Central memory CD8-positive, alpha-beta T cell (primary cell): ENCODE data around the gene FOXK2.
"Not testable (repeated sequence)": the region's sequence is repeated elsewhere in the genome, so short reads cannot be mapped to it uniquely, and the experiment has no call there.

Experiments
- ATAC-seq: fragments of 150-1000 bp; cut with Tn5 transposase; replicated peaks from 2 replicates; pipeline ENCODE4 v1.10.0; 2022; ENCODE audit warnings: mild to moderate bottlenecking, moderate FRiP score, moderate number of reproducible peaks; ENCODE audit not compliant: poor library complexity, severe bottlenecking; ENCODE audit errors: extremely low read depth
- DNase-seq, 2 donors: peaks; one replicate each; pipeline ENCODE4 v3.0.0; 2021; ENCODE audit warnings: low spot score in 2 of 2
- H3K27ac Mint-ChIP-seq: one replicate; pipeline ENCODE4 v1.8.0; 2022; ENCODE audit warnings: low read depth, mild to moderate bottlenecking, moderate library complexity, mixed read lengths
- H3K27me3 Mint-ChIP-seq: one replicate; pipeline ENCODE4 v1.8.0; 2022; ENCODE audit warnings: mixed read lengths
- H3K36me3 Mint-ChIP-seq: one replicate; pipeline ENCODE4 v1.8.0; 2022; ENCODE audit warnings: mild to moderate bottlenecking, moderate library complexity, mixed read lengths; ENCODE audit not compliant: insufficient read depth
- H3K4me1 Mint-ChIP-seq: one replicate; pipeline ENCODE4 v1.8.0; 2022; ENCODE audit warnings: mixed read lengths
- H3K4me3 Mint-ChIP-seq: one replicate; pipeline ENCODE4 v1.8.0; 2022; ENCODE audit warnings: mild to moderate bottlenecking, moderate library complexity, mixed read lengths
- H3K9me3 Mint-ChIP-seq: one replicate; pipeline ENCODE4 v1.8.0; 2022; ENCODE audit warnings: mixed read lengths

The FOXK2 gene

DNA sequence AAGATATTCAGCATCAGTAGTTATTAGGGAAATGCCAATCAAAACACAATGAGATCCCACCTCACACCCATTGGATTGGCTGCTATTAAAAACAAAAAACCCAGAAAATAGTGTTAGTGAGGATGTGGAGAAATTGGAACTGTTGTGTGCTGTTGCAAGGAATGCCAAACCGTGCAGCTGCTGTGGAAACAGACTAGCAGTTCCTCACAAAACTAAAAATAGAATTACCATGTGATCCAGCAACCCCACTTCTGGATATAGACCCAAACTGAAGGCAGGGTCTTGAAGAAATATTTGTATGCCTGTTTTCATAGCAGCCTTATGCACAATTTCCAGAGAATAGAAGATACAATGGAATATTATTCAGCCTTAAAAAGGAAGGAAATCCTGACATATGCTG lies 46.0 kb downstream of the FOXK2 start:
- no peak overlapping the region for H3K4me3 Mint-ChIP-seq
- no peak for DNase-seq
- H3K4me1 Mint-ChIP-seq, result peaks cover 10% of the 10 kb centered on the region
- no peak for ATAC-seq
- no peaks in the 10 kb centered on the region for H3K27me3 Mint-ChIP-seq
- no peaks in the 10 kb centered on the region for H3K9me3 Mint-ChIP-seq
- no peak overlapping the region for H3K27ac Mint-ChIP-seq
- peaks cover 19% of the 10 kb centered on the region for H3K36me3 Mint-ChIP-seq

DNA sequence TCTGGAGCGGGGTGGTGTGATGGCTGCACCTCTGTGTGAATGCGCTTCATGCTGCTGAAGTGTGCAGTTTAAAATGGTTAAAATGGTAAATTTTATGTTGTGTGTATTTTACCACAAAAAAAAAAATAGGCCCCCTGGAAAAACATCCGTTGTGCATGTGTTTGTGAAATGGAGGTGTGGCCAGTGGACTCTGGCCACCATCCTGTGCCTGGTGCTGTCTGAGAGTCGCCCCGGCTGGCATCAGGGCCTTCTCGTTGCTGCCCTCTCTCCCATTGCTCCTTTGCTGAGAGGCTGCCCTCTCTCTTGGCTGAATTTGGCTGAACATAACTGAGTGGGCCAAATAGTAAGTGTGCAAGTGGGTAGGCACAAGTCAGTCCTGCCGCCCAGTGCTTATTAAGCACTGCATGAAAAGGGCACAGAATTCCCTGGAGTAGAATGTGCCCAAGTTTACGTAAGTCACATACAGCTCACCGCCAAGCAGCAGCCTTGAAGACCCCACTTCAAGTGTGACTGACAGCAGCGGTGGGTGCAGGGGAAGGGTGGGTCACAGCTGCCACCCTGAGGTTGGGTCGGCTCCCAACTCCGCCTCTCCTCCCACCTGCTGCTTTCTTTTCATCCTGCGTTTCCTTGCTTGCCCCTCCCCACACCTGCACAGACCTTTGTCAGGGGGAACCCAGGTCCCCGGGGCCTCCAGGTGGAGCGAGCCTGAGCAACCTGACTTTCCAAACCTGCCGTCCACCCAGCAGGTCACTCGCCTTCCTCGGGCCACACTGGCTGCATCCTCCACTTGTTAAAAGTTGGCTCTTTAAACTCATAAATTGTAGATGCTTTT lies 46.8 kb downstream of the FOXK2 start:
- H3K4me3 Mint-ChIP-seq, result no peak overlapping the region
- ATAC-seq (no peak), DNase-seq (no peak)
- H3K9me3 Mint-ChIP-seq, result no peaks in the 10 kb centered on the region
- H3K27ac Mint-ChIP-seq, result no peak overlapping the region
- peaks cover 21% of the 10 kb centered on the region for H3K36me3 Mint-ChIP-seq
- H3K4me1 Mint-ChIP-seq, result peaks cover 2% of the 10 kb centered on the region
- no peaks in the 10 kb centered on the region for H3K27me3 Mint-ChIP-seq

DNA sequence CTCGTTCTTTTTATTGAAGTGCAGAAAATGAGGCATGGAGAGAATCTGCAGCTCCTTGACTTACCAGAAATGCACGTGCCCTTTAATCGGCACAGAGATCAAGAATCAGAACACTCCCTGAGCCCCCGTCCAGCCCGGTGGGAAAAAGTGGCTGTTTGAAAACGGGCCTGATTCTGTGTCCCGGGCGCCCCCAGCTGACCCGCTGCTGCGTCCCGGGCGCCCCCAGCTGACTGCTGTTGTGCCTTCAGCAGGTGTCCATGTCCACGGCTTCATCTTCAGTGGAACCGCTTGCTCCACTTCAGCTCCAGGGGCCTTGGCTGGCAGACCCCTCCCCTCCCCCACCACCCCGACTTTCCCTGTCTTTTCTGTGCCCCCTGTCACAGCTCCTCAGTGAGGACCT lies 47.8 kb downstream of the FOXK2 start:
- no peak overlapping the region for H3K4me3 Mint-ChIP-seq
- peaks cover 27% of the 10 kb centered on the region for H3K36me3 Mint-ChIP-seq
- no peaks in the 10 kb centered on the region for H3K4me1 Mint-ChIP-seq
- no peak for ATAC-seq
- H3K27me3 Mint-ChIP-seq, result no peaks in the 10 kb centered on the region
- no peaks in the 10 kb centered on the region for H3K9me3 Mint-ChIP-seq
- no peak overlapping the region for H3K27ac Mint-ChIP-seq
- DNase-seq, result no peak

DNA sequence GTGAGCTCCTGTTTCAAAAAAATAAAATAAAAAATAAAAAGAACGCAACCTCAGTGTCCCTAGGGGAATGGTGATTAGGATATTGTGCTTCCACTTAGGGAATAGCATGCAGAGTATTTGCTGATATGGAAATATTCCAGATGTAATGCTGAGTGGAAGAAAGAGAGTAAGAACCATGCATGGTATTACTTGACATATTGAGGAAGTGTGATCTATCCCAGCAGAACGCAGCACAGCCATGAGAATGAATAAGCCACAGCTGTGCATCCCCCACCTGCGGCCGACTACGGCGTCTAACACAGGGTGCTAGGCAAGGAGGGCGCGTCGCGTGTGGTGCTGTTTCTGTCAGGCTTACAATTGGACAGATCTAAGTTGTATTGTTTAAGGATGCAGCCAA lies 49.5 kb downstream of the FOXK2 start:
- Mint-ChIP-seq H3K27ac (no peak overlapping the region), H3K4me3 (no peak overlapping the region), H3K27me3 (no peaks in the 10 kb centered on the region), H3K36me3 (peaks cover 31% of the 10 kb centered on the region), H3K9me3 (no peaks in the 10 kb centered on the region), H3K4me1 (no peaks in the 10 kb centered on the region)
- no peak for ATAC-seq
- no peak for DNase-seq

DNA sequence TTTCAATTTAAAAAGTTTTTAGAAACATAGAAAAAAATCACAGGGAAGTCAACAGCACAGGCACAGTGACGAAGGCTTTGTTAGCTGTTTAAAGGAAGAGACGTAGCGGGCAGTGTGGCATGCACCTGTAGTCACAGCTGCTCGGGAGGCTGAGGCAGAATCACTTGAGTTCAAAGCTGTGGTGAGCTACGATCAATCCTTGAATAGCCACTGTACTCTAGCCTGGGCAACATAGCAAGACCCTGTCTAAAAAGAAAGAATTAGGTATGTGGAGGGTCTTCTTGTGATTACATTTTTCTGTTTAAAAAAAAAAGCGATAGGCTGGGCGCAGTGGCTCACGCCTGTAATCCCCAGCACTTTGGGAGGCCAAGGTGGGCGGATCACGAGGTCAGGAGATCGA lies 50.1 kb downstream of the FOXK2 start:
- DNase-seq (no peak), ATAC-seq (no peak)
- Mint-ChIP-seq H3K27me3 (no peaks in the 10 kb centered on the region), H3K36me3 (peaks cover 36% of the 10 kb centered on the region), H3K4me3 (no peak overlapping the region), H3K9me3 (no peaks in the 10 kb centered on the region), H3K27ac (no peak overlapping the region), H3K4me1 (no peaks in the 10 kb centered on the region)

DNA sequence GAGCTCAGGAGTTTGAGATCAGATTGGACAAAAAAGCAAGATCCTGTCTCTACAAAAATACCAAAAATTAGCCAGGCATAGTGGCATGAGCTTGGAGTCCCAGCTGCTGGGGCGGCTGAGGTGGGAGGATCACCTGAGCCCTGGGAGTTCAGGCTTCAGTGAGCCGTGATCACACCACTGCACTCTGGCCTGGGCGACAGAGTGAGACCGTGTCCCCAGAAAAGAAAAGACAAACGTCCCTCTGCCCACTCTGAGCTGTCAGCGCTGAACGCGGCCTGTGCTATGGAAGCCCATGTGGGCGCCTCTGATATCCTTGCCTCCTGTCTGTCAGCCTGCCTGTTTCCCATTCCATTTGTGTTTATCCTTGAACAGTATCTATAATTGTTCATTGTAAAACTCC lies 50.7 kb downstream of the FOXK2 start:
- H3K4me1 Mint-ChIP-seq, result no peaks in the 10 kb centered on the region
- H3K9me3 Mint-ChIP-seq, result no peaks in the 10 kb centered on the region
- H3K36me3 Mint-ChIP-seq, result peaks cover 40% of the 10 kb centered on the region
- ATAC-seq (no peak), DNase-seq (no peak)
- H3K27ac Mint-ChIP-seq, result no peak overlapping the region
- H3K4me3 Mint-ChIP-seq, result no peak overlapping the region
- no peaks in the 10 kb centered on the region for H3K27me3 Mint-ChIP-seq

DNA sequence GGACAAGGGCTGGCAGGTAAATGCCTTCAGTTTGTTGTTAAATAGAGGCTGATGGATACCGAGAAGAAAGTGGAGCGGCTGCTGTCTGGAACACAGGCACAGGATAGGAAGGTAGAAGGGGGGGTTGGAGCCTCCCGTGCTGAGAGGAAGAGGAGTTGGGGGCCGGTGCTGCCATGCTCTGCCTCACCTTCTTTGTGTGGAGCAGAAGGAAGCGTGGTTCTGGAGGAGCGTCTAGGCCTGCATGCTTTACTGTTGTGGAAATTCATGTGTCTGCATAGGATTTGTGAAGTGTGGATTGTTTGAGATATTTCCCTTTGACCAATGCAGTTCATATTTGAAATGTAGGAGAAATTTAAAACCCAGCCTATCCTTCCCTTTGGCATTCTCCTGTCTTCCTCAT lies 52.3 kb downstream of the FOXK2 start:
- no peak overlapping the region for H3K4me3 Mint-ChIP-seq
- no peaks in the 10 kb centered on the region for H3K4me1 Mint-ChIP-seq
- no peak overlapping the region for H3K27ac Mint-ChIP-seq
- no peaks in the 10 kb centered on the region for H3K9me3 Mint-ChIP-seq
- H3K36me3 Mint-ChIP-seq, result peaks cover 36% of the 10 kb centered on the region
- no peaks in the 10 kb centered on the region for H3K27me3 Mint-ChIP-seq
- ATAC-seq (no peak), DNase-seq (no peak)

DNA sequence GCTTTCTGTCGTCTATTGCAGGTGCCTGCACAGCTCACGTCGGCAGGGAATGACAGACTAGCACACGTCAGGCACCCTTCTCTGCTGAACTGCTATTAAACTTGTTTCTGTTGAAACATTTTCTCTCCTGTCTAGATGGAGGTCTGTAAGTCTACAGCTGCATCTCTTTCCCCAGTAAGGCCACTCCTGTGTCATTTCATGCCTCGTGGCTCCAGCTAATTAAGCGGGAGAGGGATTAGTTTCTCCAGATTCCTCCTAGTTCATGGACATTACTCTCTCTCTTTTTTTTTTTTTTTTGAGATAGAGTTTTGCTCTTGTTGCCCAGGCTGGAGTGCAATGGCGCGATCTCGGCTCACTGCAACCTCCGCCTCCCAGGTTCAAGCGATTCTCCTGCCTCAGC lies 54.5 kb downstream of the FOXK2 start:
- Mint-ChIP-seq H3K27ac (no peak overlapping the region), H3K27me3 (no peaks in the 10 kb centered on the region), H3K36me3 (peaks cover 39% of the 10 kb centered on the region), H3K4me3 (no peak overlapping the region), H3K4me1 (no peaks in the 10 kb centered on the region), H3K9me3 (no peaks in the 10 kb centered on the region)
- DNase-seq (no peak), ATAC-seq (no peak)

DNA sequence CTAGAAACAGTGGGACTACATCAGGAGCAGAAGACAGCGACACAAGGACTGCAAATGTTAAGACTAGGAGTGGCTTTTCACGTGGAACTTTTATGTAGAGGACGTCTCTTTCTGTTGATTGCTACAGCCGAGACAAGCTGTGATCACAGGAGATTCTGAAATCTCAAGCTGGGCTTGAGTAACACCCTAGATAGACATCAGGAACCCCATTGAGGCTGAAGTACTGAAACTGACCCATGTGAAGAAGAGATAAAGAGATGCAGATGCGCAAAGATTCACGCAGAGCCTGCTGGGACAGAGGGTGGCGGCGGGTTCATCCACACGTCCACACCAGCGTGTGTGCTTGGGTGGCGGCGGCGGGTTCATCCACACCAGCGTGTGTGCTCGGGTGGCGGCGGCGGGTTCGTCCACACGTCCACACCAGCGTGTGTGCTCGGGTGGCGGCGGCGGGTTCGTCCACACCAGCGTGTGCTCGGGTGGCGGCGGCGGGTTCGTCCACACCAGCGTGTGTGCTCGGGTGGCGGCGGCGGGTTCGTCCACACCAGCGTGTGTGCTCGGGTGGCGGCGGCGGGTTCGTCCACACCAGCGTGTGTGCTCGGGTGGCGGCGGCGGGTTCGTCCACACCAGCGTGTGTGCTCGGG lies 56.2 kb downstream of the FOXK2 start:
- H3K27me3 Mint-ChIP-seq, DNase-seq, H3K4me1 Mint-ChIP-seq, H3K27ac Mint-ChIP-seq, ATAC-seq, H3K9me3 Mint-ChIP-seq, H3K4me3 Mint-ChIP-seq: not testable (repeated sequence)
- H3K36me3 Mint-ChIP-seq, result peaks cover 31% of the 10 kb centered on the region

DNA sequence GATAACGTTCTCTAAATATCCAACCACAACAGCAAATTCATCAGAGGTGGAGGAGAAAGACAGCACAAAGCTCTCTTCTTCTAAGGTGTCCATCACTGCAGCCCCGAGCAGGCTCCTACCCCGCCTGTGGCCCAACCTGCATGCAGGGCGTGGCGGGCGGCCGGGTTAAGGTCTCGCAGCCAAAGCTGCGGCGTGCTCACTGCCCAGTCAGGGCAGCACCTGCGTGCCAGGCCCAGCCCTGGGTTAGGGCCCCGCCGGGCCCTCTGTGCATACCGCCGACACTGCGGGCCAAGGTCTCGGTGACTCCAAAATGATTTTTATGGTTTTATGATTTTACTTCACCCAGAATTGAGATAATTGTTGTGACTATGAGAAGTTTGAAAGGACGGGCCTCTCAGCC lies 57.8 kb downstream of the FOXK2 start:
- H3K27me3 Mint-ChIP-seq, result no peaks in the 10 kb centered on the region
- ATAC-seq, result no peak
- H3K27ac Mint-ChIP-seq, result no peak overlapping the region
- H3K4me3 Mint-ChIP-seq, result no peak overlapping the region
- H3K4me1 Mint-ChIP-seq, result no peaks in the 10 kb centered on the region
- no peak for DNase-seq
- H3K36me3 Mint-ChIP-seq, result peaks cover 27% of the 10 kb centered on the region
- H3K9me3 Mint-ChIP-seq, result no peaks in the 10 kb centered on the region

DNA sequence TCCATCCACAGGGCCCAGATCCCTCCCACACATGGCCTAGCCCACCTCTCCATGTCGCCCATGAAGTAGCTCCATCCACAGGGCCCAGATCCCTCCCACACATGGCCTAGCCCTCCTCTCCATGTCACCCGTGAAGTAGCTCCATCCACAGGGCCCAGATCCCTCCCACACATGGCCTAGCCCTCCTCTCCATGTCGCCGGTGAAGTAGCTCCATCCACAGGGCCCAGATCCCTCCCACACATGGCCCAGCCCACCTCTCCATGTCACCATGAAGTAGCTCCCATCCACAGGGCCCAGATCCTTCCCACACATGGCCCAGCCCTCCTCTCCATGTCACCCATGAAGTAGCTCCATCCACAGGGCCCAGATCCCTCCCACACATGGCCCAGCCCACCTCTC lies 60.4 kb downstream of the FOXK2 start:
- H3K36me3 Mint-ChIP-seq, result peaks cover 22% of the 10 kb centered on the region
- H3K9me3 Mint-ChIP-seq, DNase-seq, H3K4me1 Mint-ChIP-seq, ATAC-seq, H3K27ac Mint-ChIP-seq, H3K27me3 Mint-ChIP-seq, H3K4me3 Mint-ChIP-seq: not testable (repeated sequence)

DNA sequence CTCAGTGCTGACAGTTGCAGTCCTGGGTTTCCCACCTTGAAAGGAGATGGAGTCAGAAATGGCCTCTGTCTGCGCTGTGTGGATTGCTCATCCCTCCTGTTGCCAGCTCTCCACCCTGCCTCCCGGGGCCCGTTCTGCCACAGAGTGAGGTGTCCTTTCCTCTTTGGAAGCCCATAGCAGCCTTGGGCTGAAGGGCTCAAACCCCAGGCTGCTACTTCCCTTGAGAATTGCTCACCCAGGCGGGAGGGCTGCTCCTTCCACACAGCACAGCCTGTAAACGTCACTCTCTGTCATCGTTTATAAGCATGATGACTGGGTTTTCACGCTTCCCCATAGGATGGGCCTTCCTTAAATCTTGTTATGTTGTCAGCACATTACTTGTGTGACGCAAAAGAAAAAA lies 62.7 kb downstream of the FOXK2 start:
- ATAC-seq (no peak), DNase-seq (no peak)
- Mint-ChIP-seq H3K27me3 (no peaks in the 10 kb centered on the region), H3K9me3 (no peaks in the 10 kb centered on the region), H3K36me3 (peaks cover 26% of the 10 kb centered on the region), H3K27ac (no peak overlapping the region), H3K4me3 (no peak overlapping the region), H3K4me1 (no peaks in the 10 kb centered on the region)

DNA sequence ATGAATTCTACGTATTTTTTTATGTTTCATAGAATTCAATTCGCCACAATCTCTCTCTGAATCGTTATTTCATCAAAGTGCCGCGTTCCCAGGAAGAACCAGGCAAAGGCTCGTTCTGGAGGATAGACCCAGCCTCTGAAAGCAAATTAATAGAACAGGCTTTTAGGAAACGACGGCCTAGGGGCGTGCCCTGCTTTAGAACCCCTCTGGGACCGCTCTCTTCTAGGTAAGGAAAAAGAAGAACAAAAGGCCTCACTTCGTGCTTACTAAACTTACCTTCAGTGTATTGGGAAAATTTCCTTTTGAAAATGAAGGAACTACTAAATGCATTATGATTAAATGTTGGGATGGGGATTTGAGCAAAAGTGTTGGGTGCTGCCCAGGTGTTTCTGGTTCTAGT lies 63.2 kb downstream of the FOXK2 start:
- H3K4me3 Mint-ChIP-seq, result no peak overlapping the region
- H3K9me3 Mint-ChIP-seq, result no peaks in the 10 kb centered on the region
- no peaks in the 10 kb centered on the region for H3K27me3 Mint-ChIP-seq
- no peak overlapping the region for H3K27ac Mint-ChIP-seq
- DNase-seq (no peak), ATAC-seq (no peak)
- H3K4me1 Mint-ChIP-seq, result no peaks in the 10 kb centered on the region
- H3K36me3 Mint-ChIP-seq, result peaks cover 27% of the 10 kb centered on the region
